IMR-90 (cell line): ENCODE data around the gene GLRX3. TPM values are rescaled to one million over a fixed set of nuclear protein-coding genes. Genes with fewer than 3 reads are reported as not detected.

Experiments used
- ATAC-seq: fragments of 200-7000 bp; cut with Tn5 transposase; 2 replicates; pipeline ENCODE4 v1.9.1; 2020; ENCODE audit warnings: low read depth, mild to moderate bottlenecking, moderate library complexity
- BruUV-seq: library from RNA; stranded (reverse); fragments of 400-500 nt; replicated peaks from 2 replicates; lab custom pipeline; 2021; lab: Mats Ljungman, UMichigan
- CTCF ChIA-PET: fragments of 300-600 bp; formaldehyde crosslinking; extraction: SDS; loops from one replicate; lab custom pipeline; 2021; ENCODE audit warnings: antibody characterized with exemption; lab: Yijun Ruan, JAX
- POLR2A ChIA-PET: fragments of 300-600 bp; sonication (Branson Sonifier 250); formaldehyde crosslinking; loops from one replicate; lab custom pipeline; 2022; ENCODE audit warnings: antibody characterized with exemption; ENCODE audit not compliant: unreplicated experiment; lab: Charles Lee
- DNase-seq: peaks from one replicate; pipeline ENCODE4 v3.0.0; 2013
- H2AFZ ChIP-seq: replicated peaks from 2 replicates; pipeline ENCODE3; 2013; ENCODE audit warnings: low read length, mild to moderate bottlenecking; ENCODE audit not compliant: poor library complexity
- H2AK5ac ChIP-seq: 2 replicates; pipeline ENCODE4 v1.6.1; 2013; ENCODE audit warnings: low read depth, low read length, inconsistent platforms
- H2AK9ac ChIP-seq: replicated peaks from 2 replicates; pipeline ENCODE3; 2013; ENCODE audit warnings: mild to moderate bottlenecking, low read depth, low read length, moderate library complexity; ENCODE audit not compliant: poor library complexity
- H2BK120ac ChIP-seq: 2 replicates; pipeline ENCODE4 v1.6.1; 2013; ENCODE audit warnings: low read depth, low read length, inconsistent platforms
- H2BK15ac ChIP-seq: 3 replicates; pipeline ENCODE4 v1.6.1; 2013; ENCODE audit warnings: low read depth, low read length, inconsistent platforms
- H2BK20ac ChIP-seq: 2 replicates; pipeline ENCODE4 v1.6.1; 2013; ENCODE audit warnings: low read depth, mild to moderate bottlenecking, inconsistent platforms, low read length, moderate library complexity
- H2BK5ac ChIP-seq: 2 replicates; pipeline ENCODE4 v1.6.1; 2013; ENCODE audit warnings: mild to moderate bottlenecking, low read depth, low read length, inconsistent platforms; ENCODE audit not compliant: poor library complexity, severe bottlenecking
- H3K14ac ChIP-seq: replicated peaks from 2 replicates; pipeline ENCODE4 v1.6.1; 2013; ENCODE audit warnings: low read depth, low read length, inconsistent platforms
- H3K18ac ChIP-seq: 2 replicates; pipeline ENCODE4 v1.6.1; 2013; ENCODE audit warnings: low read depth, low read length, control low read depth
- H3K23ac ChIP-seq: 2 replicates; pipeline ENCODE4 v1.6.1; 2013; ENCODE audit warnings: low read depth, low read length, inconsistent platforms
- H3K27ac ChIP-seq: 2 replicates; pipeline ENCODE4 v1.5.1; 2013; ENCODE audit warnings: mild to moderate bottlenecking, control low read depth, low read length; ENCODE audit not compliant: insufficient read depth
- H3K27me3 ChIP-seq: 2 replicates; pipeline ENCODE4 v1.6.1; 2013; ENCODE audit warnings: low read length; ENCODE audit not compliant: control insufficient read depth, insufficient read depth
- H3K36me3 ChIP-seq: 2 replicates; pipeline ENCODE4 v1.6.1; 2013; ENCODE audit warnings: low read length, mixed read lengths; ENCODE audit not compliant: control insufficient read depth, insufficient read depth
- H3K4ac ChIP-seq: 2 replicates; pipeline ENCODE4 v1.6.1; 2013; ENCODE audit warnings: low read depth, low read length, inconsistent platforms
- H3K4me1 ChIP-seq: 2 replicates; pipeline ENCODE4 v1.6.1; 2013; ENCODE audit warnings: low read length, mixed read lengths; ENCODE audit not compliant: control insufficient read depth, insufficient read depth
- H3K4me2 ChIP-seq: 2 replicates; pipeline ENCODE4 v1.6.1; 2013; ENCODE audit warnings: low read depth, mild to moderate bottlenecking, control low read depth, low read length, moderate library complexity
- H3K4me3 ChIP-seq: 2 replicates; pipeline ENCODE4 v1.5.1; 2013; ENCODE audit warnings: low read depth, mild to moderate bottlenecking, control low read depth, low read length, moderate library complexity; ENCODE audit not compliant: insufficient read depth
- H3K56ac ChIP-seq: 2 replicates; pipeline ENCODE4 v1.6.1; 2013; ENCODE audit warnings: low read length, inconsistent platforms; ENCODE audit not compliant: insufficient read depth; ENCODE audit errors: extremely low read depth
- H3K79me1 ChIP-seq, 2 experiments: 2 replicates each; pipeline ENCODE4 v1.6.1; 2013; ENCODE audit warnings: low read length in 2 of 2, inconsistent platforms in 1 of 2, low read depth in 1 of 2
- H3K9ac ChIP-seq: 2 replicates; pipeline ENCODE4 v1.6.1; 2013; ENCODE audit warnings: low read depth, low read length, control low read depth
- H3K9me1 ChIP-seq: 2 replicates; pipeline ENCODE4 v1.6.1; 2013; ENCODE audit warnings: low read length, inconsistent platforms; ENCODE audit not compliant: insufficient read depth
- H3K9me3 ChIP-seq: 2 replicates; pipeline ENCODE4 v1.6.1; 2013; ENCODE audit warnings: low read length; ENCODE audit not compliant: control insufficient read depth, insufficient read depth
- H4K20me1 ChIP-seq: 2 replicates; pipeline ENCODE4 v1.6.1; 2013; ENCODE audit warnings: low read length, inconsistent platforms; ENCODE audit not compliant: insufficient read depth
- H4K5ac ChIP-seq: 2 replicates; pipeline ENCODE4 v1.6.1; 2013; ENCODE audit warnings: mild to moderate bottlenecking, low read depth, low read length, control low read depth
- H4K8ac ChIP-seq, 2 experiments: 2 replicates each; pipeline ENCODE4 v1.6.1; 2013; ENCODE audit warnings: low read depth in 2 of 2, low read length in 2 of 2, control low read depth in 1 of 2, inconsistent platforms in 1 of 2
- H4K91ac ChIP-seq: 2 replicates; pipeline ENCODE4 v1.6.1; 2013; ENCODE audit warnings: low read depth, low read length, inconsistent platforms; ENCODE audit not compliant: insufficient read depth
- BHLHE40 ChIP-seq: fragments of 150-350 bp; IDR thresholded peaks from 2 replicates; pipeline ENCODE4 v1.6.1; 2016; ENCODE audit warnings: mild to moderate bottlenecking, low read depth, low read length
- MAFK ChIP-seq: IDR thresholded peaks from 2 replicates; pipeline ENCODE4 v1.6.1; 2012; ENCODE audit warnings: low read depth, low read length, improper control_type of control experiment
- MXI1 ChIP-seq: IDR thresholded peaks from 2 replicates; pipeline ENCODE4 v1.6.1; 2012; ENCODE audit warnings: low read depth, mild to moderate bottlenecking, low read length, moderate library complexity, borderline replicate concordance
- POLR2A ChIP-seq: IDR thresholded peaks from 2 replicates; pipeline ENCODE4 v1.6.1; 2012; ENCODE audit warnings: mild to moderate bottlenecking, low read depth, low read length
- RAD21 ChIP-seq: IDR thresholded peaks from 2 replicates; pipeline ENCODE4 v1.6.1; 2012; ENCODE audit warnings: low read length, improper control_type of control experiment
- RFX5 ChIP-seq: IDR thresholded peaks from 2 replicates; pipeline ENCODE4 v1.8.0; 2012; ENCODE audit warnings: low read depth, mild to moderate bottlenecking, low read length, moderate library complexity
- USF2 ChIP-seq: fragments of 150-350 bp; IDR thresholded peaks from 2 replicates; pipeline ENCODE4 v1.6.1; 2017; ENCODE audit warnings: mild to moderate bottlenecking, antibody characterized with exemption, low read length, low read depth
- whole genome bisulfite sequencing, 2 experiments: methylation state at CpG; one replicate each; pipeline versions ENCODE4 v1.1.5 to v1.1.7; 2013; ENCODE audit warnings: missing lambda C conversion rate in 2 of 2; ENCODE audit not compliant: insufficient read length in 1 of 2; ENCODE audit errors: extremely low coverage in 2 of 2; 5-methylcytosine and 5-hydroxymethylcytosine counted together
- dilution Hi-C: fragments of 300-500 bp; cut with HindIII; formaldehyde crosslinking; loops from one replicate; pipeline ENCODE4 v1.14.3; 2018; ENCODE audit warnings: low sequenced_read_pairs; ENCODE audit not compliant: unreplicated experiment
- in situ Hi-C: fragments of 300-500 bp; cut with MboI; formaldehyde crosslinking; loops from 3 replicates; pipeline ENCODE4 v1.14.3; 2019; ENCODE audit warnings: low sequenced_read_pairs, inconsistent platforms, mixed read lengths
- intact Hi-C: fragments of 100-400 bp; cut with micrococcal nuclease; formaldehyde crosslinking; loops from 2 replicates; pipeline ENCODE4 v1.10.0; 2022
- polyA plus RNA-seq, 3 experiments: library from polyadenylated mRNA; depleted of rRNA; stranded (reverse); fragments of >200 nt; gene quantifications; 2 replicates each; pipeline ENCODE4 v1.2.3, GENCODE V29; 2012; ENCODE audit warnings: low replicate concordance in 1 of 3
- total RNA-seq: library from RNA; depleted of rRNA; stranded (reverse); fragments of >200 nt; gene quantifications from 2 replicates; pipeline ENCODE4 v1.2.3, GENCODE V29; 2012

The GLRX3 gene
- total and polyA plus RNA-seq, 2 of the 4 experiments (the other 2 are of a cell fraction): 78.7 to 81.7 TPM

GRCh38 chr10:130215151-130215930, 79.2 kb downstream of the GLRX3 start:
- Histone ChIP-seq H3K14ac (no peak overlapping the region), H3K23ac (no peak overlapping the region), H2AK9ac (peak overlapping the region; percentile 65), H2AFZ (peak overlapping the region; percentile 21), H2BK120ac (no peak overlapping the region), H3K79me1 (no peaks in the 10 kb centered on the region), H3K27me3 (no peaks in the 10 kb centered on the region), H4K91ac (no peak overlapping the region), H2AK5ac (no peak overlapping the region), H2BK5ac (no peak overlapping the region), H3K4ac (no peak overlapping the region), H4K20me1 (no peaks in the 10 kb centered on the region), H3K4me2 (no peak overlapping the region), H2BK15ac (no peak overlapping the region), H3K9me3 (peaks cover 12% of the 10 kb centered on the region; the same call in 1 of the 2 replicates), H3K18ac (no peak overlapping the region), H3K9ac (no peak overlapping the region), H4K8ac (no peak overlapping the region), H2BK20ac (no peak overlapping the region), H4K5ac (no peak overlapping the region), H3K27ac (no peak overlapping the region), H3K4me1 (no peaks in the 10 kb centered on the region), H3K56ac (no peak overlapping the region), H3K9me1 (no peaks in the 10 kb centered on the region), H3K36me3 (no peaks in the 10 kb centered on the region), H3K4me3 (no peak overlapping the region)
- intact Hi-C loops: no loop called here
- dilution Hi-C loops: no loop called here
- POLR2A ChIA-PET: no interaction called here
- WGBS, 2 experiments: 68% methylated on average over 4 of the region's 13 CpGs; no CpG with 5 or more reads in 1 of the 2 experiments
- TF ChIP-seq RAD21 (no peak), RFX5 (no peak), MAFK (no peak), POLR2A (no peak), MXI1 (no peak), BHLHE40 (no peak), USF2 (no peak)
- BruUV-seq: no TSS peak
- CTCF ChIA-PET: no interaction called here
- in situ Hi-C loops: no loop called here
- DNase-seq (no peak), ATAC-seq (no peak)
